ENCODE data around the gene OR8D1.

- TF ChIP-seq CEBPB (tag; IDR thresholded peaks at IDR 0.05) (no peak), ZNF274 (IDR thresholded peaks at IDR 0.05; ENCODE audit: borderline replicate concordance, low read depth, low read length) (no peak), WHSC1 (IDR thresholded peaks at IDR 0.05; ENCODE audit: low read length) (no peak), NFATC3 (IDR thresholded peaks at IDR 0.05) (no peak), CTCF (IDR thresholded peaks at IDR 0.05 in 2 of 3, conservative IDR thresholded peaks at IDR 0.05 in 1 of 3; ENCODE audit: insufficient read depth in 2 of 3, low read depth in 1 of 3, low read length in 3 of 3) (no peak), MXI1 (IDR thresholded peaks at IDR 0.05; ENCODE audit: low read depth, low read length) (no peak), EP300 (IDR thresholded peaks at IDR 0.05; ENCODE audit: low read length) (no peak), POLR2A (conservative IDR thresholded peaks at IDR 0.05) (no peak), MBD1 (CRISPR knock-in tag; IDR thresholded peaks at IDR 0.05) (no peak), TCF7 (IDR thresholded peaks at IDR 0.05; ENCODE audit: borderline replicate concordance) (no peak)
These were observed 2.5 kb downstream of the OR8D1 start for GRCh38 chr11:124311269-124311668.

Data from K562 (cell line).